OCI-LY1 (cell line): ENCODE results near the gene FAM53B.

Source experiments
- H2AFZ ChIP-seq: fragments of 200-600 bp; sonication (generic), shearing (Covaris generic); 2 replicates; pipeline ENCODE4 v1.6.0; 2014; ENCODE audit warnings: antibody characterized with exemption, mild to moderate bottlenecking, low read length
- H3F3A ChIP-seq: fragments of 200-600 bp; sonication (generic), shearing (Covaris generic); 2 replicates; pipeline ENCODE4 v1.6.0; 2014; ENCODE audit warnings: mild to moderate bottlenecking, antibody characterized with exemption, low read length, moderate library complexity; ENCODE audit not compliant: insufficient read depth
- H3K27ac ChIP-seq: fragments of 200-600 bp; sonication (generic); 2 replicates; pipeline ENCODE4 v1.5.1; 2014; ENCODE audit warnings: low read length, mixed run types, mild to moderate bottlenecking, low read depth; ENCODE audit not compliant: poor library complexity, severe bottlenecking
- H3K27me3 ChIP-seq: fragments of 200-600 bp; sonication (generic); 2 replicates; pipeline ENCODE4 v1.6.0; 2014; ENCODE audit warnings: antibody characterized with exemption, mild to moderate bottlenecking, low read length, moderate library complexity; ENCODE audit not compliant: insufficient read depth
- H3K36me3 ChIP-seq: fragments of 200-600 bp; sonication (generic); 2 replicates; pipeline ENCODE4 v1.6.1; 2014; ENCODE audit warnings: mild to moderate bottlenecking, antibody characterized with exemption, low read length, moderate library complexity, mixed read lengths; ENCODE audit not compliant: insufficient read depth
- H3K4me1 ChIP-seq: fragments of 200-600 bp; sonication (generic); 2 replicates; pipeline ENCODE4 v1.5.1; 2014; ENCODE audit warnings: mild to moderate bottlenecking, low read length, moderate library complexity; ENCODE audit not compliant: insufficient read depth, severe bottlenecking
- H3K4me2 ChIP-seq: fragments of 200-600 bp; sonication (generic), shearing (Covaris generic); 2 replicates; pipeline ENCODE4 v1.6.1; 2014; ENCODE audit warnings: low read length
- H3K4me3 ChIP-seq: fragments of 200-600 bp; sonication (generic); 2 replicates; pipeline ENCODE4 v1.5.1; 2014; ENCODE audit warnings: low read length, low read depth, mild to moderate bottlenecking, mixed read lengths; ENCODE audit not compliant: poor library complexity, severe bottlenecking
- H3K79me2 ChIP-seq: fragments of 200-600 bp; shearing (Covaris generic); 2 replicates; pipeline ENCODE4 v1.6.1; 2016; ENCODE audit warnings: mixed run types, low read length, mixed read lengths; ENCODE audit not compliant: insufficient read depth
- H3K9ac ChIP-seq: fragments of 200-600 bp; sonication (generic), shearing (Covaris generic); 2 replicates; pipeline ENCODE4 v1.6.1; 2014; ENCODE audit warnings: mild to moderate bottlenecking, low read length, mixed read lengths
- H3K9me2 ChIP-seq: fragments of 200-600 bp; sonication (generic), shearing (Covaris generic); 2 replicates; pipeline ENCODE4 v1.6.1; 2014; ENCODE audit warnings: low read depth, mild to moderate bottlenecking, low read length, mixed read lengths
- H3K9me3 ChIP-seq: fragments of 200-600 bp; shearing (Covaris generic); 2 replicates; pipeline ENCODE4 v1.6.1; 2014; ENCODE audit warnings: low read length, mixed read lengths
- H4K20me1 ChIP-seq: fragments of 200-600 bp; sonication (generic), shearing (Covaris generic); 2 replicates; pipeline ENCODE4 v1.6.0; 2016; ENCODE audit warnings: mild to moderate bottlenecking, low read length; ENCODE audit not compliant: insufficient read depth
- CTCF ChIP-seq: fragments of 200-600 bp; sonication (generic), shearing (Covaris generic); IDR thresholded peaks from 2 replicates; pipeline ENCODE4 v1.5.1; 2017; ENCODE audit warnings: mild to moderate bottlenecking, antibody characterized with exemption, low read length, moderate library complexity, mixed read lengths
- EZH2 ChIP-seq: fragments of 200-600 bp; sonication (generic), shearing (Covaris generic); IDR thresholded peaks from 2 replicates; pipeline ENCODE4 v1.8.0; 2017; ENCODE audit warnings: borderline replicate concordance, mixed run types, mild to moderate bottlenecking, antibody characterized with exemption, low read length, moderate library complexity, mixed read lengths

Gene FAM53B

GRCh38 chr10:124602646-124603365 is 141.4 kb downstream of the FAM53B start:
- Histone ChIP-seq H3K9ac (peak overlapping the region; percentile 59; the same call in 1 of the 2 replicates), H3K36me3 (no peaks in the 10 kb centered on the region), H4K20me1 (no peaks in the 10 kb centered on the region), H3K79me2 (no peaks in the 10 kb centered on the region), H3K27ac (peak overlapping the region; percentile 97), H3K4me1 (peaks cover 98% of the 10 kb centered on the region), H3K9me3 (no peaks in the 10 kb centered on the region), H3K27me3 (no peaks in the 10 kb centered on the region), H3K9me2 (no peaks in the 10 kb centered on the region), H3K4me3 (no peak overlapping the region), H2AFZ (no peak overlapping the region), H3F3A (no peaks in the 10 kb centered on the region), H3K4me2 (peak overlapping the region; percentile 37; the same call in 1 of the 2 replicates)
- TF ChIP-seq CTCF (no peak), EZH2 (no peak)

GRCh38 chr10:124602121-124602561 is 142.0 kb downstream of the FAM53B start:
- peak overlapping the region; percentile 37; the same call in 1 of the 2 replicates for H3K4me2 ChIP-seq
- H3K9me2 ChIP-seq = no peaks in the 10 kb centered on the region
- no peak overlapping the region for H2AFZ ChIP-seq
- TF ChIP-seq EZH2 (no peak), CTCF (no peak)
- H4K20me1 ChIP-seq = no peaks in the 10 kb centered on the region
- H3K36me3 ChIP-seq = no peaks in the 10 kb centered on the region
- no peaks in the 10 kb centered on the region for H3K9me3 ChIP-seq
- H3K27ac ChIP-seq = peak overlapping the region; percentile 97
- H3K27me3 ChIP-seq = no peaks in the 10 kb centered on the region
- H3K4me3 ChIP-seq = no peak overlapping the region
- H3F3A ChIP-seq = no peaks in the 10 kb centered on the region
- no peaks in the 10 kb centered on the region for H3K79me2 ChIP-seq
- H3K9ac ChIP-seq = peak overlapping the region; percentile 59
- peaks cover 100% of the 10 kb centered on the region for H3K4me1 ChIP-seq

- Histone ChIP-seq H3K9ac (peak overlapping the region; percentile 59), H3K4me3 (no peak overlapping the region), H3K27ac (peak overlapping the region; percentile 97), H2AFZ (no peak overlapping the region), H3K9me3 (no peaks in the 10 kb centered on the region), H3K9me2 (no peaks in the 10 kb centered on the region), H3K4me2 (peak overlapping the region; percentile 37; the same call in 1 of the 2 replicates), H3K4me1 (peaks cover 99% of the 10 kb centered on the region), H3F3A (no peaks in the 10 kb centered on the region), H4K20me1 (no peaks in the 10 kb centered on the region), H3K36me3 (no peaks in the 10 kb centered on the region), H3K27me3 (no peaks in the 10 kb centered on the region), H3K79me2 (no peaks in the 10 kb centered on the region)
- TF ChIP-seq CTCF (no peak), EZH2 (no peak)
These were observed 142.6 kb downstream of the FAM53B start for GRCh38 chr10:124601431-124602120.
